Neural cell (in vitro differentiated cells): ENCODE data around the gene PEX6. TPM values are rescaled to one million over a fixed set of nuclear protein-coding genes. Genes with fewer than 3 reads are reported as not detected.
"Not testable (repeated sequence)": the region's sequence is repeated elsewhere in the genome, so short reads cannot be mapped to it uniquely, and the experiment has no call there.

ENCODE experiments used
- H2AFZ ChIP-seq: fragments of 200-600, 300-800 bp; sonication (generic), shearing (Covaris generic); 2 replicates; pipeline ENCODE4 v1.6.0; 2014; ENCODE audit warnings: low read depth, mild to moderate bottlenecking, antibody characterized with exemption, low read length, moderate library complexity
- H3F3A ChIP-seq: fragments of 200-600 bp; shearing (Covaris generic); 2 replicates; pipeline ENCODE4 v1.6.1; 2016; ENCODE audit warnings: mild to moderate bottlenecking, moderate library complexity, mixed read lengths, antibody characterized with exemption, low read length; ENCODE audit not compliant: insufficient read depth, poor library complexity, severe bottlenecking
- H3K27ac ChIP-seq: fragments of 200-600, 300-800 bp; sonication (generic), shearing (Covaris generic); 2 replicates; pipeline ENCODE4 v1.5.1; 2014; ENCODE audit warnings: mild to moderate bottlenecking, low read length, moderate library complexity
- H3K27me3 ChIP-seq: fragments of 300-800, 200-600 bp; sonication (generic), shearing (Covaris generic); 2 replicates; pipeline ENCODE4 v1.6.0; 2014; ENCODE audit warnings: mild to moderate bottlenecking, low read depth, low read length, moderate library complexity; ENCODE audit not compliant: insufficient read depth
- H3K36me3 ChIP-seq: fragments of 300-800, 200-600 bp; sonication (generic), shearing (Covaris generic); 2 replicates; pipeline ENCODE4 v1.5.1; 2014; ENCODE audit warnings: mild to moderate bottlenecking, antibody characterized with exemption, low read length, moderate library complexity; ENCODE audit not compliant: insufficient read depth
- H3K4me2 ChIP-seq: fragments of 300-800, 200-600 bp; sonication (generic), shearing (Covaris generic); 2 replicates; pipeline ENCODE4 v1.6.0; 2014; ENCODE audit warnings: mild to moderate bottlenecking, low read length
- H3K4me3 ChIP-seq: fragments of 300-800, 200-600 bp; sonication (generic), shearing (Covaris generic); 2 replicates; pipeline ENCODE4 v1.5.1; 2014; ENCODE audit warnings: mild to moderate bottlenecking, low read length, moderate library complexity
- H3K79me2 ChIP-seq: fragments of 200-600 bp; shearing (Covaris generic); replicated peaks from 2 replicates; pipeline ENCODE4 v1.6.0; 2014; ENCODE audit warnings: mild to moderate bottlenecking, low read length, moderate library complexity; ENCODE audit not compliant: insufficient read depth
- H3K9ac ChIP-seq: fragments of 300-800, 200-600 bp; sonication (generic), shearing (Covaris generic); 2 replicates; pipeline ENCODE4 v1.6.1; 2016; ENCODE audit warnings: mild to moderate bottlenecking, low read length, mixed read lengths
- H3K9me2 ChIP-seq: fragments of 200-600 bp; shearing (Covaris generic); 2 replicates; pipeline ENCODE4 v1.6.1; 2016; ENCODE audit warnings: mild to moderate bottlenecking, low read length, mixed read lengths; ENCODE audit not compliant: insufficient read depth
- H3K9me3 ChIP-seq: fragments of 200-600, 300-800 bp; sonication (generic), shearing (Covaris generic); 2 replicates; pipeline ENCODE4 v1.6.1; 2016; ENCODE audit warnings: mild to moderate bottlenecking, mixed run types, low read length, moderate library complexity, mixed read lengths
- H4K20me1 ChIP-seq: fragments of 200-600 bp; shearing (Covaris generic); 2 replicates; pipeline ENCODE4 v1.6.1; 2016; ENCODE audit warnings: mild to moderate bottlenecking, mixed run types; ENCODE audit not compliant: insufficient read depth
- EP300 ChIP-seq: fragments of 450-650 bp; conservative IDR thresholded peaks from 2 replicates; pipeline ENCODE4 v1.6.1; 2014; ENCODE audit warnings: antibody characterized with exemption, mild to moderate bottlenecking, moderate library complexity; ENCODE audit not compliant: poor library complexity, severe bottlenecking
- EZH2 ChIP-seq: fragments of 200-600, 300-800 bp; shearing (Covaris generic), sonication (generic); IDR thresholded peaks from 2 replicates; pipeline ENCODE4 v1.6.1; 2014; ENCODE audit warnings: antibody characterized with exemption, low read length, borderline replicate concordance, mild to moderate bottlenecking; ENCODE audit not compliant: insufficient read depth, poor library complexity, severe bottlenecking
- MXI1 ChIP-seq: fragments of 450-650 bp; conservative IDR thresholded peaks from 2 replicates; pipeline ENCODE4 v1.6.1; 2014; ENCODE audit warnings: antibody characterized with exemption, mild to moderate bottlenecking; ENCODE audit not compliant: poor library complexity, severe bottlenecking
- POLR2AphosphoS5 ChIP-seq: IDR thresholded peaks from 2 replicates; pipeline ENCODE4 v1.6.1; 2012
- RAD21 ChIP-seq: fragments of 450-650 bp; conservative IDR thresholded peaks from 2 replicates; pipeline ENCODE4 v1.6.1; 2014; ENCODE audit warnings: antibody characterized with exemption, mild to moderate bottlenecking, moderate library complexity
- REST ChIP-seq: IDR thresholded peaks from 2 replicates; pipeline ENCODE4 v1.6.1; 2012; ENCODE audit warnings: borderline replicate concordance
- SMC3 ChIP-seq: fragments of 450-650 bp; conservative IDR thresholded peaks from 2 replicates; pipeline ENCODE4 v1.6.1; 2014; ENCODE audit warnings: antibody characterized with exemption, mild to moderate bottlenecking, moderate library complexity; ENCODE audit not compliant: poor library complexity
- TAF1 ChIP-seq: IDR thresholded peaks from 2 replicates; pipeline ENCODE4 v1.6.1; 2012; ENCODE audit warnings: low read depth
- polyA plus RNA-seq: library from polyadenylated mRNA; depleted of rRNA; stranded (reverse); fragments of >200 nt; gene quantifications from 2 replicates; pipeline ENCODE4 v1.2.3, GENCODE V29; 2014
- TF ChIP-seq, protein P1 (sequence below): fragments of 450-650 bp; IDR thresholded peaks from 2 replicates; pipeline ENCODE4 v1.5.1; 2014; ENCODE audit warnings: antibody characterized with exemption, mild to moderate bottlenecking, moderate library complexity; ENCODE audit not compliant: poor library complexity, severe bottlenecking

Gene PEX6
- polyA plus RNA-seq, 1 donor from 2014 or later: 20.4 TPM

GRCh38 chr6:42942444-42942843 is 36.5 kb downstream of the PEX6 start:
- TF ChIP-seq EP300 (no peak), TAF1 (no peak), POLR2AphosphoS5 (no peak), RAD21 (no peak), MXI1 (no peak), REST (no peak), SMC3 (no peak)
- TF ChIP-seq, protein P1, sequence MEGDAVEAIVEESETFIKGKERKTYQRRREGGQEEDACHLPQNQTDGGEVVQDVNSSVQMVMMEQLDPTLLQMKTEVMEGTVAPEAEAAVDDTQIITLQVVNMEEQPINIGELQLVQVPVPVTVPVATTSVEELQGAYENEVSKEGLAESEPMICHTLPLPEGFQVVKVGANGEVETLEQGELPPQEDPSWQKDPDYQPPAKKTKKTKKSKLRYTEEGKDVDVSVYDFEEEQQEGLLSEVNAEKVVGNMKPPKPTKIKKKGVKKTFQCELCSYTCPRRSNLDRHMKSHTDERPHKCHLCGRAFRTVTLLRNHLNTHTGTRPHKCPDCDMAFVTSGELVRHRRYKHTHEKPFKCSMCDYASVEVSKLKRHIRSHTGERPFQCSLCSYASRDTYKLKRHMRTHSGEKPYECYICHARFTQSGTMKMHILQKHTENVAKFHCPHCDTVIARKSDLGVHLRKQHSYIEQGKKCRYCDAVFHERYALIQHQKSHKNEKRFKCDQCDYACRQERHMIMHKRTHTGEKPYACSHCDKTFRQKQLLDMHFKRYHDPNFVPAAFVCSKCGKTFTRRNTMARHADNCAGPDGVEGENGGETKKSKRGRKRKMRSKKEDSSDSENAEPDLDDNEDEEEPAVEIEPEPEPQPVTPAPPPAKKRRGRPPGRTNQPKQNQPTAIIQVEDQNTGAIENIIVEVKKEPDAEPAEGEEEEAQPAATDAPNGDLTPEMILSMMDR: no peak
- Histone ChIP-seq H3K27ac (no peak overlapping the region), H3F3A (no peaks in the 10 kb centered on the region), H3K27me3 (no peaks in the 10 kb centered on the region), H3K9ac (no peak overlapping the region), H4K20me1 (no peaks in the 10 kb centered on the region), H3K36me3 (no peaks in the 10 kb centered on the region), H3K4me2 (no peak overlapping the region), H3K4me3 (no peak overlapping the region), H2AFZ (no peak overlapping the region), H3K79me2 (no peaks in the 10 kb centered on the region), H3K9me3 (no peaks in the 10 kb centered on the region), H3K9me2 (no peaks in the 10 kb centered on the region)

DNA sequence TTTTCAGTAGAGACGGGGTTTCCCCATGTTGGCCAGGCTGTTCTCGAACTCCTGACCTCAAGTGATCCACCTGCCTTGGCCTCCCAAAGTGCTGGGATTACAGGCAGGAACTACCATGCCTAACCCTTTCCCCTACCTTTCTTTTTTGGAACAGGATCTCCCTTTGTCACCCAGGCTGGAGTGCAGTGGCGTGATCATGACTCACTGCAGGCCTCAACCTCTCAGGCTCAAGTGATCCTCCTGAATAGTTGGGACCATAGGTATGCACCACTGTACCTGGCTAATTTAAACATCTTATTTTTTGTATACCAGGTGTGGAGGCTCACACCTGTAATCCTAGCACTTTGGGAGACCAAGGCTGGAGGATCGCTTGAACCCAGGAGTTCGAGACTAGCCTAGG is 37.6 kb downstream of the PEX6 start:
- not testable (repeated sequence) for H3K9me2 ChIP-seq, H3K79me2 ChIP-seq, H3K9ac ChIP-seq, H3K27me3 ChIP-seq, H3K4me3 ChIP-seq, H3K4me2 ChIP-seq, H3K27ac ChIP-seq, H3K36me3 ChIP-seq, H3F3A ChIP-seq, H4K20me1 ChIP-seq, H3K9me3 ChIP-seq, H2AFZ ChIP-seq

GRCh38 chr6:42940493-42941045 is 38.4 kb downstream of the PEX6 start:
- Histone ChIP-seq H3K27ac (no peak overlapping the region), H3K4me3 (no peak overlapping the region), H3K9me2 (no peaks in the 10 kb centered on the region), H3K79me2 (no peaks in the 10 kb centered on the region), H3F3A (no peaks in the 10 kb centered on the region), H3K9me3 (no peaks in the 10 kb centered on the region), H3K36me3 (no peaks in the 10 kb centered on the region), H3K4me2 (no peak overlapping the region), H2AFZ (no peak overlapping the region), H3K9ac (no peak overlapping the region), H3K27me3 (no peaks in the 10 kb centered on the region), H4K20me1 (no peaks in the 10 kb centered on the region)
- TF ChIP-seq SMC3 (no peak), EZH2 (no peak), POLR2AphosphoS5 (no peak), RAD21 (no peak), EP300 (no peak), TAF1 (no peak), REST (no peak), MXI1 (no peak)
- TF ChIP-seq, protein P1: no peak
